ENCODE data around the gene GARS1.

The GARS1 gene

DNA sequence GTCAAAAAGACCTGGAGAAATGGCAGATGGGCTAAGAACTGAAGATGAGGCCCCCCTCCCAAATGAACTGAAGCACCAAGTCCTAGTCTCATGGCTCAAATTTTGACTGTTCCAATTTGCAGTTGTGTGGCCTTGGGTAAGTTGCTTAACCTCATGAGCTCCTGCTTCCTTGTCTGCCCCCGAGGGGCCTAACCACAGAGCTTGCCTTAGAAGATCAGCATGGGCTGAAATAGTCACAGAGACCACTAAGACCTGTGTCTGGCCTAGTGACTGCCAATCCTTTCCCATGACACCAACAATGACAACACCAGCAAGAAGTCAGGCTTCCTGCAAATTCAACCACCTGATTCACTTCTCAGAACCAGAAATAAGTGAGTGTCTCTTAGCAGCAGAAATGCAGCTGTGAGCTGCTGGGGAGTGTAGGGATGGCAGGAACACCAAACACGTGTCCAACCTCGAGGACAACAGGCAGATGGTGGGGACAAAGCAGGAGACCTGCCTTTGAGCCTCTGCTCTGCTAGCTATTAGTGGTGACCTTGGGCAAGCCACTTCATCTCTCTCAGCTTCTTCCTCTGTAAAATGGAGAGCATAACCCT is 63.9 kb downstream of the GARS1 start:
- H3K36me3 ChIP-seq (ENCODE audit: control insufficient read depth in 1 of 2, insufficient read depth in 2 of 2, low read length in 2 of 2) = no peaks in the 10 kb centered on the region
- no peak overlapping the region for H3K4me3 ChIP-seq (ENCODE audit: low read depth in 1 of 2, low read length in 2 of 2)
- H3K9me3 ChIP-seq (ENCODE audit: control insufficient read depth in 1 of 2, low read length in 2 of 2) = no peaks in the 10 kb centered on the region
- H3K27ac ChIP-seq (ENCODE audit: low read length) = no peak overlapping the region
- H3K4me1 ChIP-seq (ENCODE audit: control insufficient read depth in 1 of 2, insufficient read depth in 2 of 2, low read length in 2 of 2) = no peaks in the 10 kb centered on the region
- no peaks in the 10 kb centered on the region for H3K27me3 ChIP-seq (ENCODE audit: low read depth, low read length)

DNA sequence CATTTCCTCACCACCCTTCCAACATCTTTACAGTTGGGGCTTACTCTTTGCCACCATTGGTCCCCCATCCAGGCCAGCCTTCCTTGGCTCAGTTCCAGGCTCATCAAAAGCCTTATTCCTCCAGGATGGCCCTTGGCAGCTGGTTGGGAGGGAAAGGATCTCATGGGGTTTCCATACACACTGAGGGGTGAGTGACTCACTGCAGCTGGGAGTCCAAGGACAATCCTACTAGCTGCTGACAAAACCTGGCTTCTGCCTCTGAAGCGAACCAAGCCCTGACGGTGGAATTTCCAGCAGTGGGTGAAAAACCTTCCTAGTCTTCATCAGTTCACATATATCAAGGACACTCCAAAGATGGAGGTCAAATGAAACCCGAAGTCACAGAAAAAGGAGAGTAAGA is 64.6 kb downstream of the GARS1 start:
- no peaks in the 10 kb centered on the region for H3K27me3 ChIP-seq (ENCODE audit: low read depth, low read length)
- no peaks in the 10 kb centered on the region for H3K36me3 ChIP-seq (ENCODE audit: control insufficient read depth in 1 of 2, insufficient read depth in 2 of 2, low read length in 2 of 2)
- H3K4me3 ChIP-seq (ENCODE audit: low read depth in 1 of 2, low read length in 2 of 2) = no peak overlapping the region
- H3K9me3 ChIP-seq (ENCODE audit: control insufficient read depth in 1 of 2, low read length in 2 of 2) = no peaks in the 10 kb centered on the region
- H3K27ac ChIP-seq (ENCODE audit: low read length) = no peak overlapping the region
- H3K4me1 ChIP-seq (ENCODE audit: control insufficient read depth in 1 of 2, insufficient read depth in 2 of 2, low read length in 2 of 2) = no peaks in the 10 kb centered on the region

DNA sequence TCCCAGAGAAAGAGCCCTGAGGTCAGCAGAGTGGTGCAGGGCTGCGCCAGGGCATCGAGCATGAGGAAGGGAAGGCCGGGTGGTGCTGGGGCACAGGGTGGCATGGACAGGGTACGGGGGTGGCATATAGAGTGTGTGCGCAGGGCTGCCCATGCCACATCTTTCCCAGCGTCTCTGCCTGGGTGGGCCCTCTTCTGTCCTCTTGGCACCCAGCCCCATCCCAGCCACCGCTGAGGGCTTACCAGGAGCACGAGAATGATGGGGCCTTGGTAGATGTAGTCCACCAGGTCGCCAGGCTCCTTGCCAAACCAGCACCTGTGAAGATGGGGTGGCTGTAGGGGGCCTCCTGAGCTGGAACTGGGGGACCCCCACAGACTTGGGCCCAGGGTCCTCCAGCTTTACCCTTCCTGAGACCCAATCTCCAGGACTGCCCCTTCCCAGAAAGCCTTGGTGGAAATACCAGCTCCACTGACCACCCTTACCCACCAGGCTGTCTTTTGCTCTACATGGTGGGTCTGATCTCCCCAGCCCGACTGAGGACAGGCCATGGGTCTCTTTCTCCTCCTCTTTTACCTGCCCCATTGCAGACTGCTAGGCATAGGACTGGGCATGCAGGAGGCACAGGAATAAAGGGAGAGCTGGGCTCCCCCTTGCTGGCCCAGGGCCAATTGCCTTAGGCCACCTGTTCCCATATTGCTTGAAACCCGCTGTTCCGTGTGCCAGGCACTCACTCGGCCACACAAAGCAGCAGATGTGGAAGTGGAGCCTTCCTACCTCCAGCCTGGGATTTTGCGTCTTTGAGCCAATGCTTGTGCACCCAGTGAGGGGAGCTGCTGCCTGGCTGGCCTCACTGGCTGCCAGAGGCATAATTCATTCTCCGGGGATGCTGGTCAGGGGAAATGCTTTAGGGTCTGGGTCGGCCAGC is 65.9 kb downstream of the GARS1 start:
- Histone ChIP-seq H3K27me3 (ENCODE audit: low read depth, low read length) (no peaks in the 10 kb centered on the region), H3K27ac (ENCODE audit: low read length) (no peak overlapping the region), H3K4me1 (ENCODE audit: control insufficient read depth in 1 of 2, insufficient read depth in 2 of 2, low read length in 2 of 2) (no peaks in the 10 kb centered on the region), H3K9me3 (ENCODE audit: control insufficient read depth in 1 of 2, low read length in 2 of 2) (no peaks in the 10 kb centered on the region), H3K4me3 (ENCODE audit: low read depth in 1 of 2, low read length in 2 of 2) (no peak overlapping the region), H3K36me3 (ENCODE audit: control insufficient read depth in 1 of 2, insufficient read depth in 2 of 2, low read length in 2 of 2) (no peaks in the 10 kb centered on the region)

DNA sequence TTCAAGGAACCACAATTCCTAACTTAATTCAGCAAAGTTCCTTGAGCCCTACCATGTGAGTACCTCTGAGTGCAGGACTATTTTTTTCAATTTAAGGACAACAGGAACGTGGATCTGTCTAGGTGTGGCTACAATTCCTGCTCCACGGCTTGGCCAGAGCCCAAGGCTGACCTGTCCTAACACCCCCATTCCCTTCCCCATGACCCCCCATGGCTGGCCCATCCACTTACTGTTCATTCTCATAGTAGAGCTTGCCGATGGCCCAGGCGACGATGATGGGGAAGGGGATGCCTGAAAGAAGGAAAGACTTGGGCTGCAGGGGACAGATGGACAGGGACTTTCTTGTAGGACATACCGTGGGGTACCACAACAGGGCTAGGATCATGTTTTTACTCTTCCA is 67.2 kb downstream of the GARS1 start:
- H3K36me3 ChIP-seq (ENCODE audit: control insufficient read depth in 1 of 2, insufficient read depth in 2 of 2, low read length in 2 of 2) = no peaks in the 10 kb centered on the region
- H3K4me1 ChIP-seq (ENCODE audit: control insufficient read depth in 1 of 2, insufficient read depth in 2 of 2, low read length in 2 of 2) = no peaks in the 10 kb centered on the region
- no peaks in the 10 kb centered on the region for H3K27me3 ChIP-seq (ENCODE audit: low read depth, low read length)
- H3K27ac ChIP-seq (ENCODE audit: low read length) = no peak overlapping the region
- H3K4me3 ChIP-seq (ENCODE audit: low read depth in 1 of 2, low read length in 2 of 2) = no peak overlapping the region
- no peaks in the 10 kb centered on the region for H3K9me3 ChIP-seq (ENCODE audit: control insufficient read depth in 1 of 2, low read length in 2 of 2)

DNA sequence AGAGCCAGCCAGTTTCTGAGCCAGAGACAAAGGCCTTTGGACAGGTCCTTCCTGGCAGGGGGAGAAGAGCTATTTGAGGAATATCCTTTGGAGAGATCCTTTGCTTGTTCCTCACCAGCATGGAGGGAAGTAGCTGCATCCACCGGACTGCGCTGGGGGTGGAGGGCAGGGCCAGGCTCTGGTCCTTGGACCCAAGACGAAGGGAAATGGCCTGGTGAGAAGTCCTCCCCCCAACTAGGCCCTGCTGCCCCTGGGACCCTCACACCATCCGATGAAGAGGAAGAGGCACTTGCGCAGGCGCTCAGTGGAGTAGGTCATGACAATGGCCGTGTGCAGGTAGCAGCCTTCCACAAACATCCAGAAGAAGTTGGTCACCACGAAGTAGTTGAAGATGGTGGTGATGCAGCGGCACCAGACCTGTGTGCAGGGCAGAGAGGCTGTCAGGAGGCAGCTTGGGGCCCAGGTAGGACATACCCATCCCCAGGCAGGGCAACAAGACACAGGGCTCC is 67.8 kb downstream of the GARS1 start:
- no peaks in the 10 kb centered on the region for H3K27me3 ChIP-seq (ENCODE audit: low read depth, low read length)
- H3K4me1 ChIP-seq (ENCODE audit: control insufficient read depth in 1 of 2, insufficient read depth in 2 of 2, low read length in 2 of 2) = no peaks in the 10 kb centered on the region
- no peak overlapping the region for H3K27ac ChIP-seq (ENCODE audit: low read length)
- H3K36me3 ChIP-seq (ENCODE audit: control insufficient read depth in 1 of 2, insufficient read depth in 2 of 2, low read length in 2 of 2) = no peaks in the 10 kb centered on the region
- no peak overlapping the region for H3K4me3 ChIP-seq (ENCODE audit: low read depth in 1 of 2, low read length in 2 of 2)
- H3K9me3 ChIP-seq (ENCODE audit: control insufficient read depth in 1 of 2, low read length in 2 of 2) = no peaks in the 10 kb centered on the region

DNA sequence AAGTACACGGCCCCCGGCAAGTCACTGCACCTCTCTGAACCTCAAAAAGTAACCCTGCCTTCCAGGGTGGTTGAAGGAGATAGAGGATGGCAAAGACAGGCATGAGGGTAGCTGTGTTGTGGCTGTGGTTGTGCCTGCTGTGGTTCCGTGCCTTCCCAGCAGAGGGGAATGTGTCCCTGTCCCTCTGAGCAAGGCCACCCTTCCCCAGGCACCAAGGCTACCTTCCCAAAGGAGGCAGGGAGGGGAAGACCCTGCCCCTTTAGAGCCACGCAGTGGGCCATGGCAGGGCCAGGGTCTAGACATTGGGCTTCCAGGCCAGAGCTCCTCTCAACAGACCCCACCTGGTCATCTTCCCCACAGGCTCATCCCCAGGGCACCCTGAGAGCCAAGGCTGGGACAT is 68.7 kb downstream of the GARS1 start:
- Histone ChIP-seq H3K4me3 (ENCODE audit: low read depth in 1 of 2, low read length in 2 of 2) (no peak overlapping the region), H3K4me1 (ENCODE audit: control insufficient read depth in 1 of 2, insufficient read depth in 2 of 2, low read length in 2 of 2) (no peaks in the 10 kb centered on the region), H3K27me3 (ENCODE audit: low read depth, low read length) (no peaks in the 10 kb centered on the region), H3K9me3 (ENCODE audit: control insufficient read depth in 1 of 2, low read length in 2 of 2) (no peaks in the 10 kb centered on the region), H3K27ac (ENCODE audit: low read length) (no peak overlapping the region), H3K36me3 (ENCODE audit: control insufficient read depth in 1 of 2, insufficient read depth in 2 of 2, low read length in 2 of 2) (no peaks in the 10 kb centered on the region)

DNA sequence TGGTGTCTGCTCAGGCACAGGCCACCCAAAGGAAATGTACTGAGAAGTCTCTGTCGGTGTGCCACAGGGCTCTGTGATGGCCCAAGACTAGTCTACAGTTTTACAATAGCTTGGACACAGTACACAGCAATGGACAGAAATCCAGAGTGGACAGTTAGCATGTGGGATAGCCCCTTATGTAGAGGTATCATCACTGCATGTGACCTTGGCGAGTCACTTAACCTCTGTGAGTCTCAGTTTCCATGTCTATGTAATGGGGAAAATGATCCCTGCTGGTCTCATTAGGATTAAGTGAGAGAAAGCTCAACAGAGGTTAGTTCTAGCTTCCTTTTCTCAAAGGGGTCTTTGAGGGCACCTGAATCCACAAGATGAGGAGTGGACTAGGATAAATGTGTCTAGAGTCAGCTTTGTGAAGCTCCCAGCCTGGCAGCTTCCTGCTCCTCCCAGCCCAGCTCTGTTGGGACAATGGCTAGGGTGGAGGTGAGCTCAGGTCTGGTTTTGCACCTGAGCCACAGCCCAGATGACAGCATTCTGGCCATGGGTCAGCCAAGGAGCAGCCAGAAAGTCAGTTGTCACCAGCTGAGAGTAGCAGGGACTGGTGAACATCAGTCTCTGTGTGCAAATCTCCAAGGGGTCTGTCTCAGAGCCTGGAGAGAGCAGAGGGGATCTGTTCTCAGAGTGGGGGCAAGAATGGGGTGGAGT is 69.7 kb downstream of the GARS1 start:
- Histone ChIP-seq H3K27me3 (ENCODE audit: low read depth, low read length) (no peaks in the 10 kb centered on the region), H3K4me3 (ENCODE audit: low read depth in 1 of 2, low read length in 2 of 2) (no peak overlapping the region), H3K4me1 (ENCODE audit: control insufficient read depth in 1 of 2, insufficient read depth in 2 of 2, low read length in 2 of 2) (no peaks in the 10 kb centered on the region), H3K9me3 (ENCODE audit: control insufficient read depth in 1 of 2, low read length in 2 of 2) (no peaks in the 10 kb centered on the region), H3K27ac (ENCODE audit: low read length) (no peak overlapping the region), H3K36me3 (ENCODE audit: control insufficient read depth in 1 of 2, insufficient read depth in 2 of 2, low read length in 2 of 2) (no peaks in the 10 kb centered on the region)

DNA sequence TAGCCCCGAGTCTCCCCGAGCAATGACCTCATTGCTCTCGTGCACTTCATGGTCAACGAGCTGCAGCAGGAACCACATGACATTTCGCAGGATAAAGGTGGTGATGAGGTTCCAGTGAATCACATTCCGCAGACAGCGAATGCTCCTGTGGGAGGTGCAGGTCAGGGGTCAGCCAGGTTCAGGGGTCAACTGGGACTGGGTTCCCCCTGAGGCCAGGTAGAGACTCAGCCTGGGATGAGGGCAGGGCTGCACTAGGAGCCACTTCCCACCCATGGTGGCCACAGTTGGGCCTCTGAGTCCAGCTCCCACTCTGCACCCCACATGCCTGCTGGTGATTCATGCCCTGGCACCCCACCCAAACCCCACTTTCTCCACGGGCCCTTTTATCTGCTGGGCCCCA is 70.4 kb downstream of the GARS1 start:
- no peaks in the 10 kb centered on the region for H3K4me1 ChIP-seq (ENCODE audit: control insufficient read depth in 1 of 2, insufficient read depth in 2 of 2, low read length in 2 of 2)
- no peak overlapping the region for H3K4me3 ChIP-seq (ENCODE audit: low read depth in 1 of 2, low read length in 2 of 2)
- no peaks in the 10 kb centered on the region for H3K27me3 ChIP-seq (ENCODE audit: low read depth, low read length)
- no peak overlapping the region for H3K27ac ChIP-seq (ENCODE audit: low read length)
- no peaks in the 10 kb centered on the region for H3K9me3 ChIP-seq (ENCODE audit: control insufficient read depth in 1 of 2, low read length in 2 of 2)
- no peaks in the 10 kb centered on the region for H3K36me3 ChIP-seq (ENCODE audit: control insufficient read depth in 1 of 2, insufficient read depth in 2 of 2, low read length in 2 of 2)

DNA sequence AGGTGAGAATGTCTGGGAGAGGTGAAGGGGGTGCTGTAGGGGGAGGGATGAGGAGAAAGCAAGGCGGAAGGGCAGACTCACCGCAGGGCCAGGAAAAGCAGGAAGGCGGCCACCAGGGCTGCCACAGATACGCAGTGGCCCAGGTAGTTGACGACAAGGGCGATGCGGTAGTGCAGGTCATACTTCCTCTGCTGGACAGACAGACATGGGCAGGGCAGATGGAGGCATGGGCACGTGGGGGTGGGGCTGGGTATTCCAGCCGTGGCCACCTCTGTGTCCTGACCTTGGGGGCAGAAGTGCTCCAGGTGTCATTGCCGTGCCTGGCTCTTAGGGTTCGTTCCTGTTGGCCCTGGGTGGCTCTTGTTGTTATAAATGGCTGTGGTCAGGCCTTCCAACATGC is 70.8 kb downstream of the GARS1 start:
- no peak overlapping the region for H3K27ac ChIP-seq (ENCODE audit: low read length)
- no peak overlapping the region for H3K4me3 ChIP-seq (ENCODE audit: low read depth in 1 of 2, low read length in 2 of 2)
- no peaks in the 10 kb centered on the region for H3K4me1 ChIP-seq (ENCODE audit: control insufficient read depth in 1 of 2, insufficient read depth in 2 of 2, low read length in 2 of 2)
- H3K27me3 ChIP-seq (ENCODE audit: low read depth, low read length) = no peaks in the 10 kb centered on the region
- no peaks in the 10 kb centered on the region for H3K9me3 ChIP-seq (ENCODE audit: control insufficient read depth in 1 of 2, low read length in 2 of 2)
- H3K36me3 ChIP-seq (ENCODE audit: control insufficient read depth in 1 of 2, insufficient read depth in 2 of 2, low read length in 2 of 2) = no peaks in the 10 kb centered on the region

DNA sequence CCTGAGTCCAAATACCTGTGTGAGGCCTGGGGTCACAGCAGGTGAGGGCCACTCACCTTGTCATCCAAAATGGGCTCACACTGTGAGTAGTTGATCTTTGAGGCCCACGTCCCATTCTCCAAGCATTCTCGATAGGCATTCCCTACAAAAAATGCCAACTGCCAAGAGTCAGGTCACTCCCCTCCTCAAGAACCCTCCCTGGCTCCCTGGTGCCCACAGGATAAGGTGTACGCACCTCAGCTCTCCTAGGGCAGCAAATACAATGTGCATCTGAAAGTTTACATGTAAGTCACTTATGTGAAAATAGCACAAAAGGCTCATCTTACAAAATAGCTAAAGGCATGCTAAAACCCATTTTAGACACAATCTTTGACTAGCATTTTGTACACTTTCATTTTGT is 72.5 kb downstream of the GARS1 start:
- Histone ChIP-seq H3K27ac (ENCODE audit: low read length) (no peak overlapping the region), H3K4me1 (ENCODE audit: control insufficient read depth in 1 of 2, insufficient read depth in 2 of 2, low read length in 2 of 2) (no peaks in the 10 kb centered on the region), H3K36me3 (ENCODE audit: control insufficient read depth in 1 of 2, insufficient read depth in 2 of 2, low read length in 2 of 2) (no peaks in the 10 kb centered on the region), H3K27me3 (ENCODE audit: low read depth, low read length) (no peaks in the 10 kb centered on the region), H3K9me3 (ENCODE audit: control insufficient read depth in 1 of 2, low read length in 2 of 2) (no peaks in the 10 kb centered on the region), H3K4me3 (ENCODE audit: low read depth in 1 of 2, low read length in 2 of 2) (no peak overlapping the region)

DNA sequence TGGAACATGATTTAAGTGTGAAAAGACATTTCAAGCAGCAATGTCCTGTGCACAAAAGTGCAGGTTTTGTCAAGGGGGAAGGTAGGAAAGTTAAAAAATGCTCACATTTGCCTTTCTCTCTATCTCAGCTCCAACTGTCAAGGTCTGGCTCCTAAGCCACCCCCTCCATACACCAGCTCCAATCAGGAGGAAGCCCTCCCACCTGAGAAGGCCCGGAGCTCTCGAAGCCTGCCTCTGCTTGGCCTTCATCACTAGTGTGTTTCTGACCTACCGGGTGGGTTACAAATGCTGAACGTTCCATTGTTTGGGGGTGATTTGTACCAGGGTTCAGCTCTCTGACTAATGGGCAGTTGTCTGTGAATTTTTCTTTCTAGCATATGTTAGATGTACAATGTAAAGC is 73.4 kb downstream of the GARS1 start:
- no peaks in the 10 kb centered on the region for H3K27me3 ChIP-seq (ENCODE audit: low read depth, low read length)
- H3K9me3 ChIP-seq (ENCODE audit: control insufficient read depth in 1 of 2, low read length in 2 of 2) = no peaks in the 10 kb centered on the region
- no peak overlapping the region for H3K4me3 ChIP-seq (ENCODE audit: low read depth in 1 of 2, low read length in 2 of 2)
- no peaks in the 10 kb centered on the region for H3K36me3 ChIP-seq (ENCODE audit: control insufficient read depth in 1 of 2, insufficient read depth in 2 of 2, low read length in 2 of 2)
- no peak overlapping the region for H3K27ac ChIP-seq (ENCODE audit: low read length)
- H3K4me1 ChIP-seq (ENCODE audit: control insufficient read depth in 1 of 2, insufficient read depth in 2 of 2, low read length in 2 of 2) = no peaks in the 10 kb centered on the region
